Activated naive CD8-positive, alpha-beta T cell treated with anti-CD3 and anti-CD28 coated beads, Interleukin-2, amount 50 U/mL, for 24 hours (primary cell): ENCODE data around the gene ZDHHC14.
"Not testable (repeated sequence)": the region's sequence is repeated elsewhere in the genome, so short reads cannot be mapped to it uniquely, and the experiment has no call there.

ENCODE experiments used
- ATAC-seq: fragments of 150-1000 bp; cut with Tn5 transposase; one replicate; pipeline ENCODE4 v1.10.0; 2021
- DNase-seq: peaks from one replicate; pipeline ENCODE4 v3.0.0; 2021
- H3K27ac Mint-ChIP-seq: one replicate; pipeline ENCODE4 v1.8.0; 2021; ENCODE audit warnings: mild to moderate bottlenecking, mixed read lengths
- H3K27me3 Mint-ChIP-seq: one replicate; pipeline ENCODE4 v1.8.0; 2021; ENCODE audit warnings: mixed read lengths
- H3K36me3 Mint-ChIP-seq: one replicate; pipeline ENCODE4 v1.8.0; 2021; ENCODE audit warnings: low read depth, mixed read lengths
- H3K4me1 Mint-ChIP-seq: one replicate; pipeline ENCODE4 v1.8.0; 2021; ENCODE audit warnings: mixed read lengths
- H3K4me3 Mint-ChIP-seq: one replicate; pipeline ENCODE4 v1.8.0; 2021; ENCODE audit warnings: mild to moderate bottlenecking, moderate library complexity, mixed read lengths
- H3K9me3 Mint-ChIP-seq: one replicate; pipeline ENCODE4 v1.8.0; 2021; ENCODE audit warnings: mixed read lengths

The ZDHHC14 gene

GRCh38 chr6:157370755-157371154 lies 10.2 kb upstream of the ZDHHC14 start:
- Mint-ChIP-seq H3K9me3 (no peaks in the 10 kb centered on the region), H3K4me3 (no peak overlapping the region), H3K27ac (no peak overlapping the region)

GRCh38 chr6:157372501-157373280 lies 8.3 kb upstream of the ZDHHC14 start:
- Mint-ChIP-seq H3K4me3 (no peak overlapping the region), H3K27ac (no peak overlapping the region)

More at GRCh38 chr6:157370755-157371154, 10.2 kb upstream of the ZDHHC14 start:
- ATAC-seq (no peak), DNase-seq (no peak)
- H3K27me3 Mint-ChIP-seq: peaks cover 47% of the 10 kb centered on the region
- H3K36me3 Mint-ChIP-seq: no peaks in the 10 kb centered on the region
- peaks cover 25% of the 10 kb centered on the region for H3K4me1 Mint-ChIP-seq

GRCh38 chr6:157374889-157375443 lies 6.0 kb upstream of the ZDHHC14 start:
- no peaks in the 10 kb centered on the region for H3K9me3 Mint-ChIP-seq
- H3K4me3 Mint-ChIP-seq: no peak overlapping the region
- peaks cover 27% of the 10 kb centered on the region for H3K4me1 Mint-ChIP-seq
- no peak for DNase-seq
- no peaks in the 10 kb centered on the region for H3K36me3 Mint-ChIP-seq
- ATAC-seq: no peak
- no peak overlapping the region for H3K27ac Mint-ChIP-seq
- H3K27me3 Mint-ChIP-seq: peaks cover 20% of the 10 kb centered on the region

More at GRCh38 chr6:157372501-157373280, 8.3 kb upstream of the ZDHHC14 start:
- Mint-ChIP-seq H3K36me3 (no peaks in the 10 kb centered on the region), H3K4me1 (peaks cover 41% of the 10 kb centered on the region), H3K27me3 (peaks cover 29% of the 10 kb centered on the region), H3K9me3 (no peaks in the 10 kb centered on the region)
- ATAC-seq (no peak), DNase-seq (no peak)

- DNase-seq: no peak
- Mint-ChIP-seq H3K4me3 (no peak overlapping the region), H3K36me3 (no peaks in the 10 kb centered on the region), H3K27ac (peak overlapping the region; percentile 57), H3K27me3 (peaks cover 15% of the 10 kb centered on the region), H3K4me1 (peaks cover 22% of the 10 kb centered on the region), H3K9me3 (no peaks in the 10 kb centered on the region)
- ATAC-seq: peak; percentile 15
Measured at GRCh38 chr6:157376241-157376640, 4.7 kb upstream of the ZDHHC14 start.

- ATAC-seq (no peak), DNase-seq (no peak)
- Mint-ChIP-seq H3K36me3 (no peaks in the 10 kb centered on the region), H3K4me1 (peaks cover 22% of the 10 kb centered on the region), H3K4me3 (no peak overlapping the region), H3K27me3 (peaks cover 12% of the 10 kb centered on the region), H3K9me3 (no peaks in the 10 kb centered on the region), H3K27ac (peak overlapping the region; percentile 57)
Measured at GRCh38 chr6:157376706-157377230, 4.2 kb upstream of the ZDHHC14 start.

GRCh38 chr6:157379656-157380457 lies 1.1 kb upstream of the ZDHHC14 start:
- DNase-seq (peak; percentile 88), ATAC-seq (peak; percentile 88)
- H3K4me3 Mint-ChIP-seq: peak overlapping the region; percentile 80
- H3K9me3 Mint-ChIP-seq: no peaks in the 10 kb centered on the region
- H3K36me3 Mint-ChIP-seq: peaks cover 8% of the 10 kb centered on the region
- H3K27me3 Mint-ChIP-seq: peaks cover 12% of the 10 kb centered on the region
- H3K27ac Mint-ChIP-seq: peak overlapping the region; percentile 57
- peaks cover 41% of the 10 kb centered on the region for H3K4me1 Mint-ChIP-seq

GRCh38 chr6:157380458-157380778 lies 572 bp upstream of the ZDHHC14 start:
- Mint-ChIP-seq H3K27me3 (peaks cover 12% of the 10 kb centered on the region), H3K27ac (peak overlapping the region; percentile 57), H3K36me3 (peaks cover 10% of the 10 kb centered on the region), H3K4me3 (peak overlapping the region; percentile 80), H3K4me1 (peaks cover 46% of the 10 kb centered on the region), H3K9me3 (no peaks in the 10 kb centered on the region)
- ATAC-seq: peak; percentile 0
- no peak for DNase-seq

- H3K27ac Mint-ChIP-seq: peak overlapping the region; percentile 69
- ATAC-seq (no peak), DNase-seq (peak; percentile 70)
- peaks cover 12% of the 10 kb centered on the region for H3K27me3 Mint-ChIP-seq
- H3K4me3 Mint-ChIP-seq: peak overlapping the region; percentile 82
- peaks cover 39% of the 10 kb centered on the region for H3K4me1 Mint-ChIP-seq
- H3K9me3 Mint-ChIP-seq: no peaks in the 10 kb centered on the region
- H3K36me3 Mint-ChIP-seq: peaks cover 10% of the 10 kb centered on the region
Measured at GRCh38 chr6:157381631-157382621, 936 bp downstream of the ZDHHC14 start.

- Mint-ChIP-seq H3K36me3 (peaks cover 10% of the 10 kb centered on the region), H3K27ac (no peak overlapping the region), H3K4me1 (peaks cover 35% of the 10 kb centered on the region), H3K9me3 (no peaks in the 10 kb centered on the region), H3K4me3 (peak overlapping the region; percentile 82), H3K27me3 (peaks cover 12% of the 10 kb centered on the region)
- DNase-seq (no peak), ATAC-seq (no peak)
Measured at GRCh38 chr6:157382821-157383220, 1.8 kb downstream of the ZDHHC14 start.

- Mint-ChIP-seq H3K4me1 (peaks cover 35% of the 10 kb centered on the region), H3K27me3 (peaks cover 12% of the 10 kb centered on the region), H3K27ac (no peak overlapping the region), H3K4me3 (peak overlapping the region; percentile 82), H3K9me3 (no peaks in the 10 kb centered on the region), H3K36me3 (peaks cover 10% of the 10 kb centered on the region)
- DNase-seq: no peak
- ATAC-seq: no peak
Measured at GRCh38 chr6:157383471-157383870, 2.5 kb downstream of the ZDHHC14 start.

GRCh38 chr6:157384962-157385361 lies 4.0 kb downstream of the ZDHHC14 start:
- Mint-ChIP-seq H3K27me3 (peaks cover 12% of the 10 kb centered on the region), H3K4me1 (peaks cover 28% of the 10 kb centered on the region), H3K36me3 (peaks cover 15% of the 10 kb centered on the region)
- H3K27ac Mint-ChIP-seq, ATAC-seq, H3K4me3 Mint-ChIP-seq, DNase-seq, H3K9me3 Mint-ChIP-seq: not testable (repeated sequence)

GRCh38 chr6:157385482-157385881 lies 4.5 kb downstream of the ZDHHC14 start:
- H3K27ac Mint-ChIP-seq: no peak overlapping the region
- peaks cover 12% of the 10 kb centered on the region for H3K27me3 Mint-ChIP-seq
- peaks cover 28% of the 10 kb centered on the region for H3K4me1 Mint-ChIP-seq
- DNase-seq: no peak
- peaks cover 7% of the 10 kb centered on the region for H3K9me3 Mint-ChIP-seq
- ATAC-seq: peak; percentile 58
- H3K36me3 Mint-ChIP-seq: peaks cover 19% of the 10 kb centered on the region
- no peak overlapping the region for H3K4me3 Mint-ChIP-seq

GRCh38 chr6:157386023-157386422 lies 5.0 kb downstream of the ZDHHC14 start:
- H3K27me3 Mint-ChIP-seq: peaks cover 12% of the 10 kb centered on the region
- peaks cover 28% of the 10 kb centered on the region for H3K4me1 Mint-ChIP-seq

More at GRCh38 chr6:157386023-157386422, 5.0 kb downstream of the ZDHHC14 start:
- ATAC-seq (no peak), DNase-seq (no peak)
- Mint-ChIP-seq H3K27ac (no peak overlapping the region), H3K9me3 (peaks cover 11% of the 10 kb centered on the region), H3K36me3 (peaks cover 23% of the 10 kb centered on the region), H3K4me3 (no peak overlapping the region)
